ENCODE results near the gene PDZD2.
"Not testable (repeated sequence)": the region's sequence is repeated elsewhere in the genome, so short reads cannot be mapped to it uniquely, and the experiment has no call there.

PDZD2 gene

GRCh38 chr5:31698673-31699072 is 59.7 kb downstream of the PDZD2 start:
- no peak for DNase-seq

GRCh38 chr5:31701642-31702299 is 62.8 kb downstream of the PDZD2 start:
- DNase-seq = no peak

GRCh38 chr5:31702712-31703111 is 63.8 kb downstream of the PDZD2 start:
- no peak for DNase-seq

- DNase-seq = no peak
Measured at GRCh38 chr5:31703757-31704156, 64.8 kb downstream of the PDZD2 start.

GRCh38 chr5:31706186-31706585 is 67.3 kb downstream of the PDZD2 start:
- no peak for DNase-seq

- DNase-seq = no peak
Measured at GRCh38 chr5:31707329-31707728, 68.4 kb downstream of the PDZD2 start.

- no peak for DNase-seq
Measured at GRCh38 chr5:31708089-31708488, 69.2 kb downstream of the PDZD2 start.

GRCh38 chr5:31711363-31711762 is 72.4 kb downstream of the PDZD2 start:
- no peak for DNase-seq

GRCh38 chr5:31711935-31712592 is 73.1 kb downstream of the PDZD2 start:
- no peak for DNase-seq

GRCh38 chr5:31717561-31717960 is 78.6 kb downstream of the PDZD2 start:
- no peak for DNase-seq

GRCh38 chr5:31720004-31720403 is 81.1 kb downstream of the PDZD2 start:
- DNase-seq = no peak

- DNase-seq = no peak
Measured at GRCh38 chr5:31720811-31721345, 81.9 kb downstream of the PDZD2 start.

- DNase-seq = no peak
Measured at GRCh38 chr5:31722111-31722510, 83.2 kb downstream of the PDZD2 start.

GRCh38 chr5:31725996-31726395 is 87.1 kb downstream of the PDZD2 start:
- DNase-seq = no peak

- no peak for DNase-seq
Measured at GRCh38 chr5:31726952-31727351, 88.0 kb downstream of the PDZD2 start.

GRCh38 chr5:31728039-31728438 is 89.1 kb downstream of the PDZD2 start:
- no peak for DNase-seq

GRCh38 chr5:31728806-31729205 is 89.9 kb downstream of the PDZD2 start:
- not testable (repeated sequence) for DNase-seq

- DNase-seq = no peak
Measured at GRCh38 chr5:31730139-31730538, 91.2 kb downstream of the PDZD2 start.

- DNase-seq = no peak
Measured at GRCh38 chr5:31731016-31731415, 92.1 kb downstream of the PDZD2 start.

- no peak for DNase-seq
Measured at GRCh38 chr5:31731710-31732301, 92.9 kb downstream of the PDZD2 start.

GRCh38 chr5:31732821-31733220 is 93.9 kb downstream of the PDZD2 start:
- DNase-seq = not testable (repeated sequence)

- no peak for DNase-seq
Measured at GRCh38 chr5:31733371-31733770, 94.4 kb downstream of the PDZD2 start.

GRCh38 chr5:31736127-31736526 is 97.2 kb downstream of the PDZD2 start:
- no peak for DNase-seq

GRCh38 chr5:31738199-31738598 is 99.3 kb downstream of the PDZD2 start:
- DNase-seq = no peak

Measured in activated CD4-positive, alpha-beta T cell treated with anti-CD3 and anti-CD28 coated beads, Interleukin-2, amount 50 U/mL, for 16 hours (primary cell).